DND-41 (cell line): ENCODE results near the gene AMH.

Experiments
- ATAC-seq: fragments of 200-7000 bp; cut with Tn5 transposase; 3 replicates; pipeline ENCODE4 v1.9.1; 2021; ENCODE audit warnings: low read depth; ENCODE audit not compliant: insufficient read depth
- DNase-seq: peaks from one replicate; pipeline ENCODE4 v3.0.0-alpha.2; 2020
- H2AFZ ChIP-seq: 2 replicates; pipeline ENCODE4 v1.6.0; 2012; ENCODE audit warnings: low read depth, low read length
- H3K27ac ChIP-seq: 2 replicates; pipeline ENCODE4 v1.5.1; 2012; ENCODE audit warnings: low read length, inconsistent platforms
- H3K27me3 ChIP-seq: fragments of 200-600 bp; sonication (generic); 2 replicates; pipeline ENCODE4 v1.6.0; 2012; ENCODE audit warnings: low read length, mild to moderate bottlenecking, inconsistent platforms; ENCODE audit not compliant: insufficient read depth, poor library complexity
- H3K36me3 ChIP-seq: 2 replicates; pipeline ENCODE4 v1.5.1; 2012; ENCODE audit warnings: low read length, inconsistent platforms; ENCODE audit not compliant: insufficient read depth
- H3K4me1 ChIP-seq: 2 replicates; pipeline ENCODE4 v1.5.1; 2012; ENCODE audit warnings: mild to moderate bottlenecking, low read length; ENCODE audit not compliant: insufficient read depth
- H3K4me2 ChIP-seq: 2 replicates; pipeline ENCODE4 v1.6.0; 2012; ENCODE audit warnings: mild to moderate bottlenecking, moderate library complexity, low read length, inconsistent platforms; ENCODE audit not compliant: insufficient read depth
- H3K4me3 ChIP-seq, 2 experiments: fragments of 200-600 bp in 1 of 2; shearing (Covaris generic) in 1 of 2; 2 replicates each; pipeline ENCODE4 v1.5.1; 2012 to 2016; ENCODE audit warnings: inconsistent platforms in 2 of 2, low read length in 2 of 2, mild to moderate bottlenecking in 2 of 2, low read depth in 1 of 2, moderate library complexity in 1 of 2
- H3K79me2 ChIP-seq: 2 replicates; pipeline ENCODE4 v1.6.0; 2012; ENCODE audit warnings: low read length, inconsistent platforms; ENCODE audit not compliant: insufficient read depth
- H3K9ac ChIP-seq: 2 replicates; pipeline ENCODE4 v1.6.0; 2012; ENCODE audit warnings: low read depth, mild to moderate bottlenecking, inconsistent platforms, low read length, moderate library complexity
- H3K9me3 ChIP-seq: 2 replicates; pipeline ENCODE4 v1.5.1; 2012; ENCODE audit warnings: low read length, moderate library complexity, mild to moderate bottlenecking, inconsistent platforms; ENCODE audit not compliant: insufficient read depth, severe bottlenecking
- H4K20me1 ChIP-seq: 2 replicates; pipeline ENCODE4 v1.6.0; 2012; ENCODE audit warnings: low read length; ENCODE audit not compliant: insufficient read depth
- EZH2 ChIP-seq: IDR thresholded peaks from 3 replicates; pipeline ENCODE4 v1.6.1; 2012; ENCODE audit warnings: borderline replicate concordance, low read depth, mild to moderate bottlenecking, moderate library complexity, low read length, inconsistent platforms; ENCODE audit not compliant: severe bottlenecking
- TF ChIP-seq, protein P1 (sequence below): IDR thresholded peaks from 2 replicates; pipeline ENCODE4 v1.5.1; 2012; ENCODE audit warnings: borderline replicate concordance, low read length, moderate library complexity, mild to moderate bottlenecking; ENCODE audit not compliant: poor library complexity, severe bottlenecking; ENCODE audit errors: extremely low read depth

AMH gene

DNA sequence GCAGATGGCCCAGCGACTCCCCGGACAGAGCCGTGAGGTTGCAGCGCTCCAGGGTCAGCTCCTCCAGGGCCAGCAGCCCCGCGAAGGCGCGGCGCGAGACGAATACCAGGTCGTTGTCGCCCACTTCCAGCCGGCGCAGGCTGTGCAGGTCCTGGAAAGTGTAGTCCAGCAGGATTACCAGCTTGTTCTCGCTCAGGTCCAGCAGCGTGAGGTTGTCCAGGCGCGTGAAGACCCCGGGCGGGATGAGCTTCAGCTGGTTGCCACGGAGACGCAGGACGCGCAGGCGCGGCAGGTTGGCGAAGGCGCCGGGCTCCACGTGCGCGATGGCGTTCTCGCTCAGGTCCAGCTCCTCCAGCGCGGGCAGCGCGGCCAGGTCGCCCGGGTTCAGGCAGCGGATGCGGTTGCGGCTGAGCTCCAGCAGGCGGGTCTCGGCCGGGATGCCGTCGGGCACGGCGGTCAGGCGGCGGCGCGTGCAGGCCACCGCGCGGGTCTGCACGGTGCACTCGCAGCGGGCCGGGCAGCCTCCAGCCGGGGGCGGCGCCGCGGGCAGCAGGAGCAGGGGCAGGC lies 42.1 kb downstream of the AMH start:
- no peak overlapping the region for H3K4me2 ChIP-seq
- no peaks in the 10 kb centered on the region for H3K79me2 ChIP-seq
- H3K4me1 ChIP-seq: peaks cover 11% of the 10 kb centered on the region
- no peaks in the 10 kb centered on the region for H3K36me3 ChIP-seq
- H3K4me3 ChIP-seq: no peak overlapping the region
- H2AFZ ChIP-seq: no peak overlapping the region
- H3K9ac ChIP-seq: no peak overlapping the region
- H3K27ac ChIP-seq: no peak overlapping the region
- TF ChIP-seq EZH2: no peak
- TF ChIP-seq, protein P1, sequence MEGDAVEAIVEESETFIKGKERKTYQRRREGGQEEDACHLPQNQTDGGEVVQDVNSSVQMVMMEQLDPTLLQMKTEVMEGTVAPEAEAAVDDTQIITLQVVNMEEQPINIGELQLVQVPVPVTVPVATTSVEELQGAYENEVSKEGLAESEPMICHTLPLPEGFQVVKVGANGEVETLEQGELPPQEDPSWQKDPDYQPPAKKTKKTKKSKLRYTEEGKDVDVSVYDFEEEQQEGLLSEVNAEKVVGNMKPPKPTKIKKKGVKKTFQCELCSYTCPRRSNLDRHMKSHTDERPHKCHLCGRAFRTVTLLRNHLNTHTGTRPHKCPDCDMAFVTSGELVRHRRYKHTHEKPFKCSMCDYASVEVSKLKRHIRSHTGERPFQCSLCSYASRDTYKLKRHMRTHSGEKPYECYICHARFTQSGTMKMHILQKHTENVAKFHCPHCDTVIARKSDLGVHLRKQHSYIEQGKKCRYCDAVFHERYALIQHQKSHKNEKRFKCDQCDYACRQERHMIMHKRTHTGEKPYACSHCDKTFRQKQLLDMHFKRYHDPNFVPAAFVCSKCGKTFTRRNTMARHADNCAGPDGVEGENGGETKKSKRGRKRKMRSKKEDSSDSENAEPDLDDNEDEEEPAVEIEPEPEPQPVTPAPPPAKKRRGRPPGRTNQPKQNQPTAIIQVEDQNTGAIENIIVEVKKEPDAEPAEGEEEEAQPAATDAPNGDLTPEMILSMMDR: no peak
- no peaks in the 10 kb centered on the region for H3K27me3 ChIP-seq
- peaks cover 9% of the 10 kb centered on the region; the same call in 1 of the 2 replicates for H4K20me1 ChIP-seq
- ATAC-seq (no peak), DNase-seq (no peak)
- H3K9me3 ChIP-seq: no peaks in the 10 kb centered on the region

DNA sequence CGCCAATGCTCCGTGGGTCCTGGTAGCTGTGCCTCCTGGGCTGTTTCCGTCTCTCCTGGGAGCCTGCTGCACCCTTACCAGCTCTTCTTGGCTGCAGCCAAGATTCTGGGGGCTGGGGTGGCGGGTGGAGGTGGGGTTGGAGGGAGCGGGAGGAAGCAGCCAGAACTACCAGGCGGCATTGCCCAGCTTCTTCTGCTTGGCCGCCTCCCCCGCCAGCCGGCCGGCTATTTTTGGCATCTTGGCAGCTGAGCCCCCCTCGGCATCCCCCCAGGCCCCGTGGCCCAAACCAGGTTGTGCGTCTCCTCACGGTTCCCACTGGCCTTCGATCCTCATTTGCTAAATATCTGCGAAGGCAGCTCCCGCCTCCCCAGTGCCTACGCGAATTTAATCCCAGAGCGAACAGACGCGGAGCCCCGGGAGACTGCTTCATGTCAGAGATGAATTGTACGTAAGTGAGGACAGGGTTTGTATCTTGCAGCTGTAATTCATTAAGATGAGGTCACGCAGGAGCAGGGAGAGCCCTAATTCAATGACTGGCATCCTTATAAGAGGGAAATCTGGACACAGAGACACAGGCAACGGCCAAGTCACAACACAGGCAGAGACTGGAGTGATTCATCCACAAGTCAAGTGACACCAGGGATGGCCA lies 45.7 kb downstream of the AMH start:
- Histone ChIP-seq H3K36me3 (no peaks in the 10 kb centered on the region), H3K79me2 (no peaks in the 10 kb centered on the region), H3K4me1 (peaks cover 4% of the 10 kb centered on the region), H3K4me2 (no peak overlapping the region), H4K20me1 (no peaks in the 10 kb centered on the region), H3K9me3 (no peaks in the 10 kb centered on the region), H2AFZ (no peak overlapping the region), H3K27me3 (no peaks in the 10 kb centered on the region), H3K27ac (no peak overlapping the region), H3K4me3 (no peak overlapping the region), H3K9ac (no peak overlapping the region)
- no peak for DNase-seq
- ATAC-seq: no peak
- TF ChIP-seq EZH2: no peak
- TF ChIP-seq, protein P1: no peak

DNA sequence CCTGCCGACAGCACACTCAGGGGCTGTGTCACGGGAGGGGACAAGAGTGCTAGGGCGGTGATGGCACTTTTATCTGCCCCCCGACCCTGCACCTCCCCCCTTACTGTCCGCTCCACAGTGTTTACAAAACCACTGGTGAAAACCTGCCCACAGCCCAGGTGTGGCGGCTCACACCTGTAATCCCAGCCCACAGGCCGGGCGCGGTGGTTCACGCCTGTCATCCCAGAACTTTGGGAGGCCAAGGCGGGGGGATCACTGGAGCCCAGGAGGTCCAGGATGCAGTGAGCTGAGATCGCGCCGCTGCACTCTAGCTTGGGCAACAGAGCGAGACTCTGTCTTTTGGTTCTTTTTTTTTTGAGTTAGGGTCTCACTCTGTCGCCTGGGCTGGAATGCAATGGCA lies 47.0 kb downstream of the AMH start:
- no peak overlapping the region for H3K9ac ChIP-seq
- no peak overlapping the region for H3K4me3 ChIP-seq
- no peak for DNase-seq
- no peak overlapping the region for H2AFZ ChIP-seq
- no peak for TF ChIP-seq EZH2
- TF ChIP-seq, protein P1: no peak
- H3K27me3 ChIP-seq: no peaks in the 10 kb centered on the region
- H3K27ac ChIP-seq: no peak overlapping the region
- no peak for ATAC-seq
- no peak overlapping the region for H3K4me2 ChIP-seq
- H3K4me1 ChIP-seq: no peaks in the 10 kb centered on the region
- H3K36me3 ChIP-seq: no peaks in the 10 kb centered on the region
- no peaks in the 10 kb centered on the region for H4K20me1 ChIP-seq
- H3K79me2 ChIP-seq: no peaks in the 10 kb centered on the region
- no peaks in the 10 kb centered on the region for H3K9me3 ChIP-seq

DNA sequence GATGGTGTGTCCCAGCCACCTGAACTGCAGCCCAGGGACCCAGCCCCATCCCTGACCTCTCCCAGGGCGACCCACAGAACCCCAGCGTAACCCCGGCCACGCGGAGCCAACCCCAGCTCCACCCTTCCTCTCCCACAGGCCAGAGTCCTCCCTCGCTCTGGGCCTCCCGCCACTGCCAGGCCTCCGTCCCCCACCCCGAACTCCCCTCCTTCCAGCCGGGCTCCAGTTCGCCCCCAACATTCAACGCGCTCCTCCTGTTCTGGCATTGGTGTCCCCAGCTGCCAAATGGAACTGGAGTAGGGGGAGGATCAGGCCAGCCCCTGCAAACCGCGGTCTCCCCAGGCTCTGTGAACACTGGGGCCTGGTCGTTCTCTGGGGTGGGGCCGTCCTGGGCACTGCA lies 51.4 kb downstream of the AMH start:
- no peak overlapping the region for H3K27ac ChIP-seq
- DNase-seq (no peak), ATAC-seq (no peak)
- no peaks in the 10 kb centered on the region for H4K20me1 ChIP-seq
- no peak overlapping the region for H3K9ac ChIP-seq
- H3K36me3 ChIP-seq: no peaks in the 10 kb centered on the region
- no peak overlapping the region for H3K4me3 ChIP-seq
- H3K79me2 ChIP-seq: no peaks in the 10 kb centered on the region
- no peaks in the 10 kb centered on the region for H3K4me1 ChIP-seq
- no peak overlapping the region for H3K4me2 ChIP-seq
- H3K27me3 ChIP-seq: no peaks in the 10 kb centered on the region
- no peak for TF ChIP-seq EZH2
- no peaks in the 10 kb centered on the region for H3K9me3 ChIP-seq
- no peak overlapping the region for H2AFZ ChIP-seq
